GM21786 (cell line): ENCODE results near the gene KIRREL1.
A peak's percentile ranks its signal among the peaks of the same experiment; 100 is the strongest.

ENCODE experiments used
- ATAC-seq: cut with Tn5 transposase; IDR thresholded peaks from one replicate; pipeline ENCODE4 v1.9.1; 2021; ENCODE audit not compliant: unreplicated experiment

KIRREL1 gene

GRCh38 chr1:157993147-157993917, at the start of gene KIRREL1:
TSS of gene KIRREL1 (plus strand) at chr1:157993645. CDS start at chr1:157993677, 32 bp downstream.
- ATAC-seq: no peak

DNA sequence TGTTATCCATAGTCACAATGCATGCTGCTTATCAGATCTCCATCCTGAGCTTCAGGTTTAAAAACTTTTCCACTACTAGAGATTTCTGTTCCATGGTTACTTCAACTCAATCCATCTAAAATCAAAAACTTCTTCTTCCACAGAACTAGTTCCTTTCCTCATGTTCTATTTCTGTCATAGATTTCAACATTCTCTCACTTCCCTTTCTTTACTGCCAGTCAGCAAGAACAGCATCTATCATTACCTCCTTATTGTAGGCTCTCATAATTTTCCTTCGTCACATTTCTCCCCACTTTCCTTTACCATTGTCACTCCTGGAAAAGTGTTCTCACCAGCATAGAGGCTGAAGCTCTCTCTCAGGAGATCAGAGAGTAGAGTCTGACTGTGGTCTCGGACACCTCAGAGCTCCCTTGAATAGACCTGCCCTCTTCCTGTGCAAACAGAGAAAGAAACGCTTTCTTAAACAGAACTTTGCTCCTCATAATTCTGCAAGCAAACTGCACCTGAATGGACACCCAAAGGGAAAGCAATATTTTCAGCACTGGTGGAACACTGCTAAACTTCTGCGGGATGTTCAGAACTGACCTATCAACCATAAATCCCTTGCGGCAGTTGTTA, 48.7 kb upstream of the KIRREL1 start:
- no peak for ATAC-seq

DNA sequence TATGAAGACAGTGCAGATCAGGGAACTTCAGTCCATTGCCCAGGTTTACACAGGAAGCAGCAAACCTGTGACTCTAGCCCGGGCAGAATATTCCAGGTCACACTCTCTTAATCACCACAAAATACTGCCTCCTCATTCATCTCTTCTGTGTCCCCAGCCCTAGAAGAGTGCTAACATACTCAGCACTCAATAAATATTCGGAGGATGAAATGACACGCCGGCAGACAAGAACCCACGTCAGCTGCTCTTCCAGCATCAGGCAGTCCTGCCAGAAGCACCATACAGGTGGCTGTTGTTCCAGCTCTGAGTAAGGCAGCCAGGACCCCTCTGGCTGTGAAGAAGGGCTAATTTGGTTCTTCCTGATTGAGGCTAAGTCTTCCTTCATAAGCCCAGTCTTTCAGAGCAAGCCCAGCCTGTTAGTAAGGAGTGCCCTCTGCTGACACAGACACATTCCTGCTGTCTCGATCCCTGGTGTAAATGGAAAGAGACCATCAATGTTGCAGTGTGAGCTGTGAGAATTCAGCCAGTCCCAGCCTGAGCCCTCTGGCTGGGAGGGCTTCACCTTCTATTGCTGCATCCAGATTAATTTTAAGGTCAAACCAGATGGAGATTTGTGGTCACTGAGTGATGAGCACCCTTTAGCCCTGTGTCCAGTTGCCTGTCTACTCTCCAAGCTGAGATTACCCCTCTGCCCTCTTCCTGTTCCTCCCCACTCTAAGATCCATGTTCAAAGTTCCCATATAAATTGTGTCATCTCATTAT, 45.0 kb upstream of the KIRREL1 start:
- ATAC-seq: no peak

DNA sequence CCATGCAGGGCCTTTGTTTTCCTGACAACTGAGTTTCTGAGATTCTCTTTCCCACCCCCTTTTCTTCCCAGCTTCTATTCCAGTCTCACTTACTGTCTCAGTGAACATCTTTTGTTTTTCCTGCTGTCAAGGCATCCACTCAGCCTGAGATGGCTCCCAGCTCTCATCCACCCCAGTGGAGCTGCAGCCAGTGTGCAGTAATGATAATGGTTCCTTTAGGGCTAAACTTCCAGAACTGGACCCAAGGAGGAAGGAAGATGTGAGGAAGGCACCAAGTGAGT, 44.4 kb upstream of the KIRREL1 start:
- ATAC-seq: no peak

DNA sequence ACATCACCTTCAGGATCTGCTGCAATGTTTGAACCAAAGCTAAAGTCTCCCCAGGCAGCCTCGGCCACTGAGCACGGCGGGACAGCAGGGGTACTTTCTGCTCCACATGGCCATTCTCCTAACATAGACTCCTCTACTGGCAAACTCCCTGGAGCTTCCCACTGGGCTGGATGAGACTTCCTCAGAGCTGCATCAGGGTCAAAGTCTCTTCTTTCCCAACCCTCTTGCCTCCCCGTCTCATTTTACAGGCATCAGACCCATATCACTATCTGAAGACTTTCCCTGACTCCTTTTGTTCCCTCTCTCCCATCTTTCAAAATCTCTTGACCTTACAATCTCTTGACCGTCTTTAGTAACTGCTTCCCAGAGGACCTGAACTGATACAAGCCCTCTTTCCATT, 42.2 kb upstream of the KIRREL1 start:
- no peak for ATAC-seq

DNA sequence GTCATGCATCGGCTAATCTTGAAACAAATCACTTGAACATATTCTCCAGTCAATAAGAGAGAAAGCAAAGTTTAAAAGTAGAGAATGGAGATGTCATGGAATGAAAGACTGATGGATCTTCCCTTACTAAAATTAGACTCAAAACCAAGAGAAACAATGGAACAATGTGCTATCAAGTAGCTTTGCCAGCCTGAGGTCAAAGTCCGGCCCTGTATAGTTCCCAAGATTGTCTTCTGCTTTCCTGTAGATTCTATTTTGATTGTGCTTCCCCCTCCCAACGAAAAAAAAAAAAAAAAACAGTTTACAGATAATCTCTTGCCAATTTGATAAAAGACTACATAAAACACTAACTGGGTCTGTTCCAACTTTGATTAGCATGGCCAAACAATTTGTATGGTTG, 40.8 kb upstream of the KIRREL1 start:
- no peak for ATAC-seq

- no peak for ATAC-seq
Observed at GRCh38 chr1:157955221-157955620, 38.2 kb upstream of the KIRREL1 start.

DNA sequence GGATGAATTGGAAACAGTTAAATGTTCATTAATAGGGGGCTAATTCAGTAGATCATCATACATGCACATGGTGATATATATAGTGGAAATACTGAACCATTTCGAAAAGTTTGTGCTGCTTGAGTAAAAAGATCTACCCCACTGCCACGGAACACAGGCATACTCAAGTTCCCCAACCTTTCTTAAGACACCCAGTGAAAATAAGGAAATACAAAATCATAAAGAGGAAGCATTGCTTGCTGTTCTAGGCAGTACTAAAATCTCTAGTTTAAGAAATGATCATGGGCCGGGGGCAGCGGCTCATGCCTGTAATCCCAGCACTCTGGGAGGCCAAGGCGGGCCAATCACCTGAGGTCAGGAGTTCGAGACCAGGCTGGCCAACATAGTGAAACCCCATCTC, 37.6 kb upstream of the KIRREL1 start:
- ATAC-seq: no peak

DNA sequence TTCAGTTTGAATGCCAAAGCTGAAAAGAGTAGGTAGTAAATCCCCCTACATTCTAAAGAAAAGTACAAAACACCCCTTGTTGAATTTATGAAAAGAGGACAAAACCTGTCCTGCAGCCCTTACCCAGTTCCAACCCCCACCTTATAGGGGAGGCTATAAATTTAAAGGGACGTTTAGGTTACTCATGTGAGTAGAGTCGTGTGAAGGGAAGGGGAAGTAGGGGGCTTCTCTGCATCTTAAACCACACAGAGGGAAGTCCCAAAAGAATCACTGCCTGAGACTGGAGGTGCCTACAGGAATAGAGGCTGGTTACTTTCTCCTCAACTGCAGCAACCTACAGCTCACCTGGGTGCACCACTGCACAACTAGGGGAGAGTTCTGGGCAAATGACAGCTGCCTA, 36.7 kb upstream of the KIRREL1 start:
- ATAC-seq: no peak

- ATAC-seq: no peak
Observed at GRCh38 chr1:157958263-157958662, 35.2 kb upstream of the KIRREL1 start.

- ATAC-seq: no peak
Observed at GRCh38 chr1:157959750-157960149, 33.7 kb upstream of the KIRREL1 start.

DNA sequence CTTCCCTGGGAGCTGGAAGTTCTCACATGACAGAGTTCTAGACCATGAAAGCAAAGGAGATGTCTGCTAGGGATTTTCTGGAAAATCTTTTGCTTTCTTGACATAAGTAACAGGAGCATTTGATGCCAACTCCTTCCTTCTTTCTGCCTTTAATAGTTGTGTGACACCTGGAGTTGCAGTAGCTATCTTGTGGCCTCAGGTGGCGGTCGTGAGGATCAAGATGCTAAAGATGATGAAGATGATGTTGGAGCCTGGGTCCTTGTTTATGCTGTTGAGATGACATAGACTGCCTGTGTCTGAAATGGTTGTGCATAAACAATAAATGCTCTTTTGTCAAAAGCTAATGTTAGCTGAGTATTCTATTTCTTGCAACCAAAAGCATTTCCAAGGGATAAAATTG, 32.7 kb upstream of the KIRREL1 start:
- ATAC-seq: no peak

DNA sequence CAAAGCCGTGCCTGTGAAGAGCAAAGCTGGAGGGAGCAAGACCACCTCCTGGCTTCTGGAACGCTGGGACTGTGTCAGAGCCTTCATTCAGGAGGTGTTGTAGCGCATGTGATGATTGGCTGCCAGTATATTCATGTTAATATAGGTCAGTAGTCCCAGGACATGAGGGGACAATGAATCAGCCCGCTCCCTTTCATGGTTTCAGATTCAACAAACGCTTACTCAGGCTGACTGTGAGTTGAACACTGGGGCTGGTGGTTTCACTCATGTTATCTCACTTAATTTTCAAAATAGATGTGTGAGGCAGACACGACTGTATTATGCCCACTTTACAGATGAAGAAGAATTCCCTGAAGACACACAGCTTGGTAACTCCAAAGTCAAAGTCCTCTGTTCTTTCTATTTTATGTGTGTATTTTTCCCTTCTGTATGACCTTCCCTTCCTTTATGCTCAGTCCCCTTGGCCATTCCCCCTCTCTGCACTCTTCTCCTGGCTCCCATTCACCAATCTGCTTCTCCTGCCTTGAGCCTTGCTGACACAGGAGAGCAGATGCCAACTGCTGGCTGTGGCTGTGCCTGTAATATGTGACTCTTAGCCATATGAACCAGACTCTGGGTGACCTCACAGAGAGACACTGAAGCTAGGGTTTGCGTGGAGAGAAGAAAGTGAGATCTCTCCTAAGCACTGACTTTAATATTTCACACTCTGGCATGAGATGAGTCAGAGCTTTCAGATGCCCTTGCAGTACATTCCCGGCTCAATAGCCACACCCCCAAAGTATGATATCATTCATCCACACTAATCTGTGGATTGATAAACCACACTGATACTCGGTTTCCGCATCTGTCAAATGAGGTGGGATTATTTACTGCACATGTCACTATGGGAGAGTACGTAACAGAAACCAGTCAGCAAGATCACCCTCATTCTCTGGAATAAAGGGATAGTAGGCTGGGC, 31.4 kb upstream of the KIRREL1 start:
- ATAC-seq: peak; percentile 50

DNA sequence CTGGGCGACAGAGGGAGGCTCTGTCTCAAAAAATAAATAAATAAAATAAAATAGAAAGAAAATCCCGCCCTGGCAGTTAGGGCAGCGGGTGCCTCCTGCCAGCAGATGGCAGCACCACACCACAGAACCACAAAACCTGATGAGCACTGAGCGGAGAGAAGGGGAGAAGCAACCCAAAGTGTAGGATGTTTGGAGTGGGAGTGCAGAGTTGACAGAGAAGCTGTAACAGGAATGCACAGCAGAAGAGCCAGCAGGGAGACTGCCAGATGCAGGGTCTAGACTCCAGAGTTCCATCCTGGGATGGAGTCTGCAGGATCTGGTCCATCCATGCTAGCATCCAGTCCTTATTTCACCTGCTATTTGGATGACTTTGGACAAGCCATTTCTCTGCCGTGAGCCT, 29.7 kb upstream of the KIRREL1 start:
- peak; percentile 59 for ATAC-seq

- ATAC-seq: no peak
Observed at GRCh38 chr1:157965584-157965983, 27.9 kb upstream of the KIRREL1 start.

DNA sequence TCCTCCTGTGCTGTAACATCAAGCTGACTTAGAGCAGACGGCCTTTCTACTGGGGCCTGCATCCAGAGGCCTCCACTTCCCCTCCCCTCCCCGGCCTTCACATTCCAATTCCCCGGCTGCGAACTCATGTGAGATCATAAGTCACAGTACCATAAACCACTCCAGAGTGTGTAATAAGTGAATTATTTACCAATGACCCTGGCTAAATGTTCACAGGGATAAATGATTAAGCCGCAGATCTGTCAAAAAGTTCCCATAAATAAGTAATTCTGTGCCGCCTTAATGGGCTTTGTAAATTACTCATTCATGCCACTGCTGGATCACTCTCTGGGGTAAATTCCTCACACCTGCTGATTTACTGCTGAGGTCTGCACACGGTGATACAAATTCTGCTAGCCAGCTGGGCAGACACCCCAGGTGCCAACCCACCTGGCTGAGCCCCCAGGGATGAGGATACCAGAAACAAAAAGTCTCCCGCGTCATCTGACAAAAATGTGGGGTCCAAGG, 27.4 kb upstream of the KIRREL1 start:
- ATAC-seq: no peak

GRCh38 chr1:157967205-157967604, 26.2 kb upstream of the KIRREL1 start:
- no peak for ATAC-seq

- no peak for ATAC-seq
Observed at GRCh38 chr1:157968508-157968907, 24.9 kb upstream of the KIRREL1 start.

DNA sequence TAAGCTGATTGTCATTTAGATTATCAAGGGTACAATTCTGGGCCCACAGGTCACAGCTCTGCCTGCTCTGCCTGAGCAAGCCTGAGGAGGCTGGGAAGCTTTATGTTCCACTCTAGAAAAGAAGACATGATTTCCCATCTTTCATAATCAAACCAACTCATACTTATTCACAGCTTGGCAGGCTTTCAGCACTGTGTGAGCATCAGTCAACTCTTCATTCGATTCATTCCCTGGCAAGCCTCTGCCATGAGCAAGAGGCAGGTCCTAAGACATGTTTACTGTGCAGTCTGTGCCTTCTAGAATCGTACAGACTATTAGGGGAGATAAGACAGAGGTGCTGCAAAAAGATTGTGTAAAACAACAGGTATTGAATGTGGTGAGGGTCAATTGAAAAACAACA, 24.5 kb upstream of the KIRREL1 start:
- no peak for ATAC-seq

- no peak for ATAC-seq
Observed at GRCh38 chr1:157969697-157970485, 23.6 kb upstream of the KIRREL1 start.
